GM23248 (cell line): Measurements from ENCODE around the gene ZDHHC14. TPM values are rescaled to one million over a fixed set of nuclear protein-coding genes. Genes with fewer than 3 reads are reported as not detected.

Experiments used
- DNase-seq: peaks from one replicate; pipeline ENCODE4 v3.0.0-alpha.2; 2015
- H2AFZ ChIP-seq: fragments of 200-600 bp; sonication (generic); 2 replicates; pipeline ENCODE4 v1.6.1; 2016; ENCODE audit warnings: antibody characterized with exemption
- H3F3A ChIP-seq: fragments of 200-600 bp; sonication (generic); 2 replicates; pipeline ENCODE4 v1.6.1; 2016; ENCODE audit warnings: mild to moderate bottlenecking, antibody characterized with exemption, mixed run types; ENCODE audit not compliant: insufficient read depth
- H3K27ac ChIP-seq: fragments of 200-600 bp; sonication (generic); 2 replicates; pipeline ENCODE4 v1.5.1; 2016; ENCODE audit warnings: mild to moderate bottlenecking
- H3K27me3 ChIP-seq: fragments of 200-600 bp; sonication (generic); replicated peaks from 2 replicates; pipeline ENCODE4 v1.6.1; 2016; ENCODE audit warnings: mild to moderate bottlenecking; ENCODE audit not compliant: insufficient read depth
- H3K36me3 ChIP-seq: fragments of 200-600 bp; sonication (generic); 2 replicates; pipeline ENCODE4 v1.6.1; 2016; ENCODE audit warnings: low read depth, mild to moderate bottlenecking
- H3K4me1 ChIP-seq: fragments of 200-600 bp; sonication (generic); 2 replicates; pipeline ENCODE4 v1.6.1; 2016; ENCODE audit warnings: mild to moderate bottlenecking; ENCODE audit not compliant: insufficient read depth
- H3K4me2 ChIP-seq: fragments of 200-600 bp; sonication (generic); one replicate; pipeline ENCODE4 v1.6.1; 2016; ENCODE audit warnings: mild to moderate bottlenecking; ENCODE audit not compliant: unreplicated experiment
- H3K4me3 ChIP-seq: fragments of 200-600 bp; sonication (generic); 2 replicates; pipeline ENCODE4 v1.5.1; 2016; ENCODE audit warnings: mild to moderate bottlenecking
- H3K79me2 ChIP-seq: fragments of 200-600 bp; sonication (generic); 2 replicates; pipeline ENCODE4 v1.6.1; 2016; ENCODE audit warnings: mild to moderate bottlenecking; ENCODE audit not compliant: insufficient read depth
- H3K9ac ChIP-seq: fragments of 200-600 bp; sonication (generic); 2 replicates; pipeline ENCODE4 v1.6.1; 2016; ENCODE audit warnings: mild to moderate bottlenecking
- H3K9me2 ChIP-seq: fragments of 200-600 bp; sonication (generic); 2 replicates; pipeline ENCODE4 v1.6.1; 2016; ENCODE audit warnings: mixed run types, mild to moderate bottlenecking, moderate library complexity; ENCODE audit not compliant: insufficient read depth
- H3K9me3 ChIP-seq: fragments of 200-600 bp; sonication (generic); one replicate; pipeline ENCODE4 v1.6.1; 2017; ENCODE audit warnings: low read depth
- H4K20me1 ChIP-seq: fragments of 200-600 bp; sonication (generic); 2 replicates; pipeline ENCODE4 v1.6.0; 2016; ENCODE audit not compliant: insufficient read depth
- EZH2 ChIP-seq: fragments of 200-600 bp; sonication (generic); IDR thresholded peaks from 2 replicates; pipeline ENCODE4 v1.6.1; 2018; ENCODE audit warnings: antibody characterized with exemption, mild to moderate bottlenecking; ENCODE audit not compliant: insufficient read depth, poor library complexity, severe bottlenecking
- EZH2phosphoT487 ChIP-seq: fragments of 200-600 bp; sonication (generic); IDR thresholded peaks from 2 replicates; pipeline ENCODE4 v1.6.1; 2018; ENCODE audit warnings: antibody characterized with exemption, moderate library complexity, mild to moderate bottlenecking, low read depth; ENCODE audit not compliant: insufficient read depth
- WGBS, 2 experiments: methylation state at CpG; one replicate each; pipeline ENCODE4 v1.1.6; 2015 to 2017; ENCODE audit warnings: low lambda C conversion rate in 2 of 2, low coverage in 1 of 2; ENCODE audit errors: missing lambda C conversion rate in 2 of 2; 5-methylcytosine and 5-hydroxymethylcytosine counted together
- in situ Hi-C: fragments of 300-500 bp; cut with MboI; formaldehyde crosslinking; loops from 2 replicates; pipeline ENCODE4 v1.15.0; 2020
- polyA plus RNA-seq: library from polyadenylated mRNA; unstranded; fragments of >200 nt; fragmentation: Nextera tagmentation; extraction: Ambion mirVana; gene quantifications from 2 replicates; pipeline ENCODE4 v1.2.1, GENCODE V29; 2016
- total RNA-seq: library from RNA; depleted of rRNA; stranded (reverse); fragments of >200 nt; shearing (Covaris generic); gene quantifications from 2 replicates; pipeline ENCODE4 v1.2.3, GENCODE V29; 2014

ZDHHC14 gene
- total and polyA plus RNA-seq, 2 experiments from 2014 or later, result 1.4 to 4.5 TPM

- Histone ChIP-seq H3K9me3 (no peaks in the 10 kb centered on the region), H3K27me3 (no peaks in the 10 kb centered on the region), H3K79me2 (no peaks in the 10 kb centered on the region), H3K4me1 (no peaks in the 10 kb centered on the region), H3K9ac (no peak overlapping the region), H3F3A (no peaks in the 10 kb centered on the region), H3K9me2 (no peaks in the 10 kb centered on the region), H3K4me3 (no peak overlapping the region), H3K4me2 (no peak overlapping the region), H4K20me1 (no peaks in the 10 kb centered on the region), H3K27ac (no peak overlapping the region), H3K36me3 (no peaks in the 10 kb centered on the region), H2AFZ (no peak overlapping the region)
- TF ChIP-seq EZH2phosphoT487 (no peak), EZH2 (no peak)
- 75 to 79% methylated on average over 7 of the region's 7 CpGs for WGBS, 2 experiments
- in situ Hi-C loops, result no loop called here
- no peak for DNase-seq
Observed at GRCh38 chr6:157638779-157639178, 257.8 kb downstream of the ZDHHC14 start.

GRCh38 chr6:157640746-157641451 lies 259.9 kb downstream of the ZDHHC14 start:
- Histone ChIP-seq H3K4me3 (no peak overlapping the region), H3K9me2 (no peaks in the 10 kb centered on the region), H3F3A (no peaks in the 10 kb centered on the region), H3K79me2 (no peaks in the 10 kb centered on the region), H3K4me2 (no peak overlapping the region), H2AFZ (no peak overlapping the region), H3K4me1 (no peaks in the 10 kb centered on the region), H3K36me3 (no peaks in the 10 kb centered on the region), H4K20me1 (no peaks in the 10 kb centered on the region), H3K9me3 (no peaks in the 10 kb centered on the region), H3K27ac (no peak overlapping the region), H3K27me3 (no peaks in the 10 kb centered on the region), H3K9ac (no peak overlapping the region)
- no peak for DNase-seq
- TF ChIP-seq EZH2 (no peak), EZH2phosphoT487 (no peak)
- in situ Hi-C loops, result loop anchor here (10.0 kb wide), 1 partner anchor 234 kb away; no protein-coding TSS in a partner anchor
- WGBS, 2 experiments, result 93 to 95% methylated on average over 8 of the region's 8 CpGs

DNA sequence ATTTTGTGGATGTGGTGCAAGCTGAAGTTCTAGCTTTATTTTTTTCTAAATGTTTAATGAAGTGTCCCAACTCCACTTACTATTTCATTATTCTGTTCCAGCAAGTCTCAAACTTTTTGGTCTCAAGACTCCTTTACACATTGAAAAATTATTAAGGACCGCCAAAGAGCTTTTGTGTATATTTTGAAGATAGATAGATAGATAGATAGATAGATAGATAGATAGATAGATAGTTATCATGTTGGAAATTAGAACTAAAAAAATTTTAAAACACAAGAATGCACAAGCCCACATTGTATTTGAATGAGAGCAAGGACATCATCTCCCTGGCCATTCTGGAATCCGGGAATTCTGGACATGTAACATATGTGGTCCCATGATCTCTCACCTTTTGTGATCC lies 260.8 kb downstream of the ZDHHC14 start:
- H3K27me3 ChIP-seq, result no peaks in the 10 kb centered on the region
- H2AFZ ChIP-seq, result no peak overlapping the region
- no peak overlapping the region for H3K9ac ChIP-seq
- in situ Hi-C loops, result loop anchor here (10.0 kb wide), 1 partner anchor 233 kb away; no protein-coding TSS in a partner anchor
- no peak for TF ChIP-seq EZH2
- no peak for TF ChIP-seq EZH2phosphoT487
- H3K79me2 ChIP-seq, result no peaks in the 10 kb centered on the region
- no peaks in the 10 kb centered on the region for H3K9me3 ChIP-seq
- 94 to 98% methylated on average over 2 of the region's 2 CpGs for WGBS, 2 experiments
- no peak overlapping the region for H3K4me3 ChIP-seq
- H3K36me3 ChIP-seq, result no peaks in the 10 kb centered on the region
- H3K9me2 ChIP-seq, result no peaks in the 10 kb centered on the region
- H3K27ac ChIP-seq, result no peak overlapping the region
- H3K4me1 ChIP-seq, result no peaks in the 10 kb centered on the region
- H4K20me1 ChIP-seq, result no peaks in the 10 kb centered on the region
- no peak overlapping the region for H3K4me2 ChIP-seq
- no peaks in the 10 kb centered on the region for H3F3A ChIP-seq
- DNase-seq, result no peak

GRCh38 chr6:157642736-157643135 lies 261.7 kb downstream of the ZDHHC14 start:
- WGBS, 2 experiments, result 94 to 100% methylated on average over 3 of the region's 3 CpGs
- H3K36me3 ChIP-seq, result no peaks in the 10 kb centered on the region
- no peak overlapping the region for H3K9ac ChIP-seq
- H3K4me3 ChIP-seq, result no peak overlapping the region
- no peaks in the 10 kb centered on the region for H3K4me1 ChIP-seq
- H3K4me2 ChIP-seq, result no peak overlapping the region
- TF ChIP-seq EZH2 (no peak), EZH2phosphoT487 (no peak)
- no peaks in the 10 kb centered on the region for H3K27me3 ChIP-seq
- H3K79me2 ChIP-seq, result no peaks in the 10 kb centered on the region
- no peak overlapping the region for H2AFZ ChIP-seq
- in situ Hi-C loops, result loop anchor here (10.0 kb wide), 1 partner anchor 232 kb away; no protein-coding TSS in a partner anchor
- no peaks in the 10 kb centered on the region for H3K9me2 ChIP-seq
- no peak for DNase-seq
- H3K27ac ChIP-seq, result no peak overlapping the region
- H4K20me1 ChIP-seq, result no peaks in the 10 kb centered on the region
- no peaks in the 10 kb centered on the region for H3F3A ChIP-seq
- no peaks in the 10 kb centered on the region for H3K9me3 ChIP-seq
